Activated CD4-positive, alpha-beta T cell treated with anti-CD3 and anti-CD28 coated beads, Interleukin-2, amount 50 U/mL, for 1 hour (primary cell): ENCODE results near the gene SACM1L.
"Not testable (repeated sequence)": the region's sequence is repeated elsewhere in the genome, so short reads cannot be mapped to it uniquely, and the experiment has no call there.

ENCODE experiments used
- DNase-seq: peaks from one replicate; pipeline ENCODE4 v3.0.0-alpha.2; 2020

SACM1L gene

DNA sequence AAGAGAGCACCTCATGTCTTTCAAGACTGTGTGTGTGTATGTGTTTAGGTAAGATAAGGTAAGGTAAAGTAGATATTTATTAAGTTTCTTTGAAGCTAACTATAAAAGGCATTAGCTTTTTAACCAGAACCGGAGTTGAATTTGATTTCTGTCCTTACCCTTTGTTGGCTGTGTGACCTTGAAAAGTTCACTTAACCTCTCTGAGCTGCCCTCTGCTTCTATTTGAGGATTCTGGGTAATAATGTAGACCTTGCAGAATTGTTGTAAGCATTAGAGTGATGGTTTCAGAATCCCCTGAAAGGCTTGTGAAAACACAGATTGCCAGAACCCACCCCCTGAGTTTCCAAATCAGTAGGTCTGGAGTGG, 21.6 kb upstream of the SACM1L start:
- no peak for DNase-seq

GRCh38 chr3:45670436-45670835, 18.8 kb upstream of the SACM1L start:
- no peak for DNase-seq

DNA sequence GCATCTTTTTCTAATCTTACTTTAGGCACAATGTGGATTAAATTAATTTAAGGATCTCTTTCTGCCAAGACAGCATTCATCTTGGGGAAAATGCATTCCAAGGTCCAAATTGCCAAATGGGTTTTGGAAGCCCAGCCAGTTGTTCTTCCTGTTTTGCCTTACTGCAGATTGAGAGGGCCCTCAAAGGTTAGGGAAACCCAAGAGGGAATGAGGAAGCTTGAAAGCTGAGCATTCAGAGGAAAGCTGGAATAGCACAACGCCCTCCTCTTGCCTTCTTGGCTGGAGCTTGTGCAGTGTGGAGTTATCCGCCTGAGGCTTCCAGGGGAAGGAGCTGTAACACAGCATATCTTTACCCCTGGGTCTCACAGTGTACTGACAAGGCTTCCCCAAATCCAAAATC, 18.2 kb upstream of the SACM1L start:
- no peak for DNase-seq

GRCh38 chr3:45673273-45673672, 15.9 kb upstream of the SACM1L start:
- no peak for DNase-seq

GRCh38 chr3:45676325-45677032, 12.7 kb upstream of the SACM1L start:
- DNase-seq: no peak

DNA sequence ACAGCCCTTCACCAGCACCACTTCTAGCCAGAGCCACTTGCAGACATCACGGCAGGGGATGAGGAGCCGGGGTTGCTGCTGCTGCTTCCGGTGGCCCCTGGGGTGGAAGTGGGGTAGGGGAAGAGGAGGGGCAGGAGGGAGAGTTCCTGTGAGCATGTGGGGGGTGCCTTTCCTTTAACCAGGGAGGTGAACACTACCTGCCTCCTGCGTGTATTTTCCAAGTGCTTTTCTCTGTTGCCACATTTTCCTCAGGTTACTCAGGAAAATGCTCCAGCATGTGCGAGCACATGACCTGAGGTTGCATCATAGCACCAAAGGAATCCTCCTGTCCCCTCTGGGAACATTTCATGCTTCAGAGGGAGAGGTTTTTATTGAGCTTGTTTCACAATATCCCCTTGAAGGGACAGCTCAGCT, 12.2 kb upstream of the SACM1L start:
- DNase-seq: peak; percentile 51

- DNase-seq: no peak
Measured at GRCh38 chr3:45677841-45678240, 11.4 kb upstream of the SACM1L start.

- DNase-seq: no peak
Measured at GRCh38 chr3:45679805-45680204, 9.4 kb upstream of the SACM1L start.

DNA sequence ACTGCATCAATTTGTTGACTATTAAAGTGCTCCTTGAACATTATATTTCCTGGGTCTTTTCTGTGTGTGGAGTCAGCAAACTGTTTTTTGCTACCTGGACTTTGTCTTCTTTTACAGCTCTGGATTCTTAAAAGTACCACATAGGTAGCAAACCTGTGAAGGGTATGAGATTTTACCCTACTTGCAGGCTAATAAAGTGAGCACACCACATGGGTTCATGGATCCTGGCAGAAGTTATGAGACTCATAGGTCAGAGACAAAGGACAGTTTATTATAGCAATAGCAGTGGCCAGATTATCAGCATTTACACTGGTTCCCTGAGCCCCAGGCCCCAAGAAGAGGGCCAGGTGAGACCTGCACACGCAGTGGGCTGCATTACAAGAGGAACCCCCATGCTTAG, 8.0 kb upstream of the SACM1L start:
- DNase-seq: no peak

GRCh38 chr3:45681846-45682245, 7.3 kb upstream of the SACM1L start:
- no peak for DNase-seq

DNA sequence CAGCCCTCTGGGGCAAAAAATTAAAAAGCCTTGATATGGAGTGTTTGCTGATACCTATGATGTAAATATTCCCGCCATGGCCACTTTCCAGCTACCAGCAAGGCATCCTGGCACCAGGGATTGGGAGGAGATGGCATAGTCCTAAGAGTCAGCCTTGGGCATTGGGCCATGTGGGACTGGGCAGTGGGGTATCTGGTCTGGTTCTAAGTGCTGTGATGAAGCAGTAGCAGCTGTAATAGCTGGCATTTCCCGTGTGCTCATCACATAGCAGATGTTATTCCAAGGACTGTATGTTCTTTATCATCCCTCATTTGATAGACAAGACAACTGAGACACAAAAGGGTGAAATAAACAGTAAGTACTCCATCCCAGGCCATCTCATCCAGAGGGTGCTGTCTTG, 6.9 kb upstream of the SACM1L start:
- DNase-seq: no peak

DNA sequence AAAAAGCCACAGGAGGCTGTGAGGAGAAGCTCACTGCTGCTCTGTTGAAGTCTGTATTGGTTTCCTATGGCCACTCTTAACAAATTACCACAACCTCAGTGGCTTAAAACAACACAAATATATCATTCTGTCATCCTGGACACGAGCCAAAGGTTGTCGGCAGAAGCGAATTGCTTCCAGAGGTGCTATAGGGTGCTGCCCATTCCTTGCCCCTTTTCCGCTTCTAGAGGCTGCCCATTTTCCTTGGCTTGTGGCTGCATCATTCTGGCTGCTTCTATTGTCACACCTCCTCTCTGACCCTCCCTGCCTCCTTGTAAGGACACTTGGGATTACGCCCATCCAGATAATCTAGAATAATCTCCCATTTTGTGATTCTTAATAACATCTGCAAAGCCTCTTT, 6.4 kb upstream of the SACM1L start:
- no peak for DNase-seq

DNA sequence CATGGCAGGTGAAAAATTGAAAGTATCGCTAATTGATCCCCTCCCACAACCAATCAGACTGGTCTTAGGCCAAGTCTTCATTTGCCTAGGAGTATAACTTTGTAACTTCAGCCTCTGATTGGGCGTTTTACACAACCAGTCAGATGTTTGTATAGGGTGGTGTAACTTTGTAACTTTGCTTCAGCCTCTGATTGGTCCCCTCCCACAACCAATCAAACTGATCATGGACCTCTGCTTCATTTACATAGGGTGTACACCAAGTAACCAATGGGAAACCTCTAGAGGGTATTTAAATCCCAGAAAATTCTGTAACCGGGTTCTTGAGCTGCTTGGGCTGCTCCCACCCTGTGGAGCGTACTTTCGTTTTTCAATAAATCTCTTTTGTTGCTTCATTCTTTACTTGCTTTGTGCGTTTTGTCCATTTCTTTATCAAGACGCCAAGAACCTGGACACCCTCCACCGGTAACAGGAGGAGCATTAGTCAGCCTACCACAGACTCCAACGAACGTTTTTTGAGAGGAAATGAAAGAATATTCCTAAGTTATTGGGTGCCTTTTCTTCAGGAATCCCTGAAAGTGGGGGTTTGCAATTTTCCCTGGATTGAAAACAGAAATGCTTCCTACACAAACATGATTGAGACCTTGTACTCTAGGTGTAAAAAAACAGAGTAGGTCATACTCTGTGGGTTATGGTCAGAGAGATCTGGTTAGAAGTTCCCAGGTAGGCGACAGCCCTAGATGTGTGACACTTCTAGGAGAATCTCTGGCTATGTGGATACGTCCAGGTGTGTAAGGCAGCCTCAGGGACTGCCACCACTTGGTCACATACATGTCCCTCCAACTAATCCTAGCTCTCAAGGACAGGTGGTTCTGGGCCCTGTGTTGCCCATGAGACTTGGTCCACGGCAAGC, 5.5 kb upstream of the SACM1L start:
- DNase-seq: no peak

DNA sequence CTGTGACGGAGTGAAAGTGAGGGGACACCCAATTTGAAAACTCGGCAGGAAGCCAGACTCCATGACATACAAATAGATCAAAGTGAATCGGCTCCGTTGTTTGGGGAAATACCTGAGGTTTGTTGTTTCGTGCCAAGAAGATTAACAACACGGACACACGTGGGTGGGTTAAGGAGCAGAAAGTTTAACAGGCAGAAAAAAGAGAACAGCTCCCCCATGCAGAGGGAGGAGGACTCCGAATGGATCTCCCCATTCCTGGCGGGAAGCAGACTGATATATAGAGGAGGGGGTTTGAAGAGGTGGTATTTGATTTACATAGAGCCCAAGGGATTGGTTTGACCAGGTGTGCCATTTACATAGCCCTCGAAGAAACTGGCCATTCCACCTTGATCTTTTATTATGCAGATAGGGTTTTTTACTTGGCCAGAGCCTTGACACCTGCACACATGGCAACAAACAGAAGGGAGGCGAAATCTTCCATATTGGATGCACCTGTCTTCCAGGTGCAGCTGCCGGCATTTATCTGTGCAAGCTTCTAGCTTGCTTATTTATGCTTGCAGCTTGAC, 4.8 kb upstream of the SACM1L start:
- DNase-seq: no peak

DNA sequence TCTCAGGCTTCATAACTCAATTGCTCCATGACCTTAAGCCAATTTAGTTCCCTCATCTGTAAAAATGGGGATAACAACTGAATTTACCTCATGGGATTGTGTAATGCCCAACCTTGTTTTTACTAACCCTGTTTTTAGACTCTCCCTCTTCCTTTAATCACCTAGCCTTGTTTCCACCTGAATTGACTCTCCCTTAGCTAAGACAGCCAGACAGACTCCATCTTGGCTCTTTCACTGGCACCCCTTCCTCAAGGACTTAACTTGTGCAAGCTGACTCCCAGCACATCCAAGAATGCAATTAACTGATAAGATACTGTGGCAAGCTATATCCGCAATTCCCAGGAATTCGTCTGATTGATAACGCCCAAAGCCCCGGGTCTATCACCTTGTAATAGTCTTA, 3.5 kb upstream of the SACM1L start:
- DNase-seq: not testable (repeated sequence)

DNA sequence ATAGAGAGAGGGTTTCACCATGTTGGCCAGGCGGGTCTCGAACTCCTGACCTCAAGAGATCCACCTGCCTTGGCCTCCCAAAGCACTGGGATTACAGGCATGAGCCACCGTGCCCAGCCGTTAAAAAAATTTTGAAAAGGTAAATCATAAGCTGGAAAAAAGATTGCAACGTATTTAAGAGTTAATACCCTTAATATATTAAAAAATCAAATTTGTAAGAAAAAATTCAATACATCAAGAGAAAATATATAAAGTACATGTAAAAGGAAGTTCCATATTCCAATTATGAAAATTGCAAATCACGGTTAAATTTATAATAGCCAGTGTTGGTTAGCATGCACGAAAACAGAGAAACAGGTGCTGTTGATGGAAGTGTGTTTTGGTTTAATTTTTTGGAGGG, 2.3 kb upstream of the SACM1L start:
- no peak for DNase-seq

- DNase-seq: no peak
Measured at GRCh38 chr3:45687828-45688193, 1.4 kb upstream of the SACM1L start.

GRCh38 chr3:45688194-45688881, 858 bp upstream of the SACM1L start:
- DNase-seq: peak; percentile 22

DNA sequence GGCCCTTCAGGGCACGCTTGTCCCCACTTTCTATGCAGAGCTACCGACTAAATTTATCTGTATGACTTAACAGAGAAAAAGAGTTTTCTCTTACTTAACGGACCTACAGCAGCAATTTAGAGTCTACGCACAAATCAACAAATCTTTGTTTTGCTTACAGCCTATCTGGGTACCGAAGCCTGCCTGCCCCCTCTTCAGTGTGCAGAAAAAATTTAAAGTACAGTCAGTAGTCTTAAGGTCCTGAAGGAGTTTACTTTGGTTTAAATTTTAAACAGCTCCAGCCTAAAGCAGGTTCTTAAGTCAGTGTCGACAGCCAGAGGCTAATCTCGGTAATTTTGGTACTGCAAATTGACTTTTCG, 570 bp downstream of the SACM1L start:
- DNase-seq: no peak

DNA sequence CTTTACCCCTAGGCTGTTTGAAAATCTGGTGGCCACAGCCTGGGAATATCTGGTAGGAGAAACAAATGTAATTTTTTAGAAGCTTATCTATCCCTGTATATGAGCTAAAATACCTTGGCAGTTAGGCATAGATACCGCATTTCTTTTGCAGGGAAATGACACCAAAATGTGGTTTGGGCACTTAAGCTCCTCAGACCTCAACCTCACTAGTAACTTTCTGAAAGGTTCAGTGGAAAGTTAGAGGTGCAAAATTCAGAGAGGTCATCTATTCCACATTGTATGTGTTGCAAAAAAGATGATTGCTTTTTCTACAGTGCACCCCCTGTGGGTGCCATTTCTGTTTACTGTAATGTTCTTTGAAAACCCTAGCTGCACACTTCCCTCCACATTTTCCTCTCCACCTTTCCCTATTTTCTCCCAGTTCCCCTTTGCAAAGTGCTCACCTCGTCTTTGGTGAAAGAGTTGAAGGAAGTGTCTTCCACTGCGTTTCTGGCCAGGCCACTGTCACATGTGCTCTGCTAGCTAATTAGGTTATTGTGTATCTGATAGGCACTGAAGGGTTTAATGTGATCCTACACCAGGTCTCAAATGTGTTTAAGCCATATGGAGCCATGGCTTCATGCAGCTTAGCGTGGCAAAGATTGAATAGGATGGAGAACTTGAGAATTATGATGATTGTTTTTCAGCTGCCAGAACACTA, 1.3 kb downstream of the SACM1L start:
- DNase-seq: no peak

GRCh38 chr3:45691842-45692241, 2.6 kb downstream of the SACM1L start:
- no peak for DNase-seq

DNA sequence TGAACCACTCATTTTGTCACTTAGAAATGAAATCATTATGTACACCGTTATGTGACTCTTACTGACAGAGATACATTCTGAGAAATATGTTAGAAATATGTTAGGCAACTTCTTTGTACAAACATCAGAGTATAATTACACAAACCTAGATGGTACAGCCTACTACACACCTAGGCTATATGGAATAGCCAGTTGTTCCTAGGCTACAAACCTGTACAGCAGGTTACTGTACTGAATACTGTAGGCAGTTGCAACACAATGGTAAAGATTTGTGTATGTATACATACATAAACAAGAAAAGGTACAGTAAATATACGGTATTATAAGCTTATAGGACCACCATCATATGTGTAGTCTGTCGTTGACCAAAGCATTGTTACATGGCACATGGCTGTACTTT, 3.7 kb downstream of the SACM1L start:
- DNase-seq: no peak

GRCh38 chr3:45693941-45694521, 4.8 kb downstream of the SACM1L start:
- peak; percentile 18 for DNase-seq
